GM12892 (cell line): Measurements from ENCODE around the gene AGPAT2.

Source experiments
- POLR2A ChIP-seq: IDR thresholded peaks from 2 replicates; pipeline ENCODE4 v1.6.1; 2011; ENCODE audit warnings: low read depth, low read length, control low read depth
- POLR2AphosphoS5 ChIP-seq: IDR thresholded peaks from 2 replicates; pipeline ENCODE4 v1.6.1; 2011; ENCODE audit warnings: low read depth, low read length, control low read depth
- TAF1 ChIP-seq: IDR thresholded peaks from 2 replicates; pipeline ENCODE4 v1.6.1; 2011; ENCODE audit warnings: low read depth, mild to moderate bottlenecking, control low read depth, low read length, borderline replicate concordance

- TF ChIP-seq POLR2A (no peak), POLR2AphosphoS5 (no peak), TAF1 (no peak)
Observed at GRCh38 chr9:136705564-136705963, 18.3 kb upstream of the AGPAT2 start.
